HepG2 (cell line): ENCODE data around the gene MAGEA9B. TPM values are rescaled to one million over a fixed set of nuclear protein-coding genes. Genes with fewer than 3 reads are reported as not detected.

Experiments
- BCL3 ChIP-seq: sonication (generic); formaldehyde crosslinking; IDR thresholded peaks from 2 replicates; pipeline ENCODE4 v1.5.1; 2020; ENCODE audit warnings: mild to moderate bottlenecking, missing genetic modification reagents, moderate library complexity
- CREB1 ChIP-seq, 2 experiments: fragments of 450-650 bp in 1 of 2; IDR thresholded peaks; 2 replicates each; pipeline ENCODE4 v1.6.1; 2016 to 2017; ENCODE audit warnings: control low read depth in 1 of 2, mild to moderate bottlenecking in 1 of 2, missing compliant biosample characterization in 1 of 2, missing genetic modification characterization in 1 of 2
- FOXK2 ChIP-seq: fragments of 450-650 bp; IDR thresholded peaks from 2 replicates; pipeline ENCODE4 v1.6.1; 2016
- GABPA ChIP-seq, 2 experiments: IDR thresholded peaks; 2 replicates each; pipeline ENCODE4 v1.6.1; 2011 to 2016; ENCODE audit warnings: low read depth in 2 of 2, low read length in 1 of 2, missing biosample characterization in 1 of 2, missing genetic modification characterization in 1 of 2
- GTF2F1 ChIP-seq: fragments of 150-350 bp; IDR thresholded peaks from 2 replicates; pipeline ENCODE4 v1.6.1; 2014; ENCODE audit warnings: low read length
- HDAC2 ChIP-seq: sonication (generic); formaldehyde crosslinking; IDR thresholded peaks from 2 replicates; pipeline ENCODE4 v1.4.0; 2020; ENCODE audit warnings: missing genetic modification reagents
- IKZF1 ChIP-seq: fragments of 450-650 bp; IDR thresholded peaks from 2 replicates; pipeline ENCODE4 v1.7.1; 2016
- IRX3 ChIP-seq: sonication (generic); formaldehyde crosslinking; IDR thresholded peaks from 2 replicates; pipeline ENCODE4 v1.8.1; 2023; ENCODE audit warnings: mild to moderate bottlenecking, low read depth, missing genetic modification reagents, borderline replicate concordance
- KMT2B ChIP-seq: IDR thresholded peaks from 2 replicates; pipeline ENCODE4 v1.6.1; 2016; ENCODE audit warnings: missing genetic modification reagents, missing compliant biosample characterization
- MAFG ChIP-seq: sonication (generic); formaldehyde crosslinking; IDR thresholded peaks from 2 replicates; pipeline ENCODE4 v1.5.1; 2020; ENCODE audit warnings: mild to moderate bottlenecking, missing genetic modification reagents
- MBD4 ChIP-seq: IDR thresholded peaks from 2 replicates; pipeline ENCODE4 v1.6.1; 2012; ENCODE audit warnings: low read length, inconsistent platforms, borderline replicate concordance
- MEIS2 ChIP-seq: sonication (generic); formaldehyde crosslinking; IDR thresholded peaks from 2 replicates; pipeline ENCODE4 v1.9.0; 2021; ENCODE audit warnings: mild to moderate bottlenecking, missing genetic modification reagents
- NFYC ChIP-seq: IDR thresholded peaks from 2 replicates; pipeline ENCODE4 v1.6.1; 2016; ENCODE audit warnings: missing genetic modification reagents, missing compliant biosample characterization
- PHF20 ChIP-seq: sonication (generic); formaldehyde crosslinking; IDR thresholded peaks from 2 replicates; pipeline ENCODE4 v1.5.0; 2020; ENCODE audit warnings: mild to moderate bottlenecking, missing genetic modification reagents
- STAT5B ChIP-seq: sonication (generic); formaldehyde crosslinking; IDR thresholded peaks from 2 replicates; pipeline ENCODE4 v1.4.0; 2020; ENCODE audit warnings: missing genetic modification reagents
- TFDP1 ChIP-seq: IDR thresholded peaks from 2 replicates; pipeline ENCODE4 v1.6.1; 2016; ENCODE audit warnings: missing compliant biosample characterization, missing genetic modification reagents, borderline replicate concordance
- TGIF2 ChIP-seq: IDR thresholded peaks from 2 replicates; pipeline ENCODE4 v1.6.1; 2016; ENCODE audit warnings: control low read depth, missing compliant biosample characterization
- ZBTB44 ChIP-seq: sonication (generic); formaldehyde crosslinking; IDR thresholded peaks from 2 replicates; pipeline ENCODE4 v1.4.0; 2020; ENCODE audit warnings: missing genetic modification reagents
- ZNF550 ChIP-seq: sonication (generic); formaldehyde crosslinking; IDR thresholded peaks from 2 replicates; pipeline ENCODE4 v1.4.0; 2020; ENCODE audit warnings: mild to moderate bottlenecking, missing genetic modification reagents, borderline replicate concordance
- ZNF605 ChIP-seq: sonication (generic); formaldehyde crosslinking; IDR thresholded peaks from 2 replicates; pipeline ENCODE4 v1.8.0; 2022; ENCODE audit warnings: mild to moderate bottlenecking, missing genetic modification reagents
- ZNF687 ChIP-seq: sonication (generic); formaldehyde crosslinking; IDR thresholded peaks from 2 replicates; pipeline ENCODE4 v1.5.1; 2020; ENCODE audit warnings: mild to moderate bottlenecking, missing genetic modification reagents, moderate library complexity
- ZSCAN21 ChIP-seq: sonication (generic); formaldehyde crosslinking; IDR thresholded peaks from 2 replicates; pipeline ENCODE4 v1.8.0; 2022; ENCODE audit warnings: mild to moderate bottlenecking, missing genetic modification reagents, moderate library complexity, borderline replicate concordance
- polyA plus RNA-seq, 8 experiments: library from polyadenylated mRNA; depleted of rRNA in 3 of 8; stranded (reverse) in 7 of 8; unstranded in 1 of 8; fragments of >200 nt; fragmentation: Illumina TruSeq in 4 of 8; extraction: Trizol in 4 of 8; gene quantifications; 2 replicates each; pipeline versions ENCODE4 v1.2.1 to v1.2.3, GENCODE V29; 2011 to 2016; ENCODE audit warnings: low read depth in 4 of 8, missing spikeins in 1 of 8, mixed read lengths in 1 of 8; ENCODE audit not compliant: insufficient read depth in 1 of 8
- total RNA-seq, 5 experiments: library from RNA; depleted of rRNA; stranded (reverse); fragments of >200 nt; fragmentation: Illumina TruSeq; extraction: Trizol; gene quantifications; 2 replicates each; pipeline ENCODE4 v1.2.3, GENCODE V29; 2016; ENCODE audit warnings: low read depth in 1 of 5

Gene MAGEA9B
- total and polyA plus RNA-seq, 2 of the 13 experiments (the other 11 are each of a cell fraction or from before 2014, with no cell fraction given) = 0.07 to 0.11 TPM

GRCh38 chrX:149540621-149541520, 46.4 kb downstream of the MAGEA9B start, which contains the start of gene EOLA1 (continued):
- TF ChIP-seq TFDP1 (CRISPR knock-in tag) (peak; percentile 69; the same call in 1 of the 2 replicates), STAT5B (CRISPR knock-in tag) (no peak), NFYC (CRISPR knock-in tag) (peak; percentile 7; the same call in 1 of the 2 replicates), ZNF550 (CRISPR knock-in tag) (no peak), CREB1 (IDR thresholded peaks at IDR 0.05) (peak; percentile 84), CREB1 (CRISPR knock-in tag; IDR thresholded peaks at IDR 0.05) (peak; percentile 91), MEIS2 (0 out of 2 replicates have a peak, but pooled peaks have one; percentile 50), ZSCAN21 (CRISPR knock-in tag) (peak; percentile 32; the same call in 1 of the 2 replicates), GTF2F1 (no peak), FOXK2 (no peak), IKZF1 (no peak), MBD4 (no peak), MAFG (CRISPR knock-in tag) (no peak), HDAC2 (CRISPR knock-in tag) (peak; percentile 75), GABPA (IDR thresholded peaks at IDR 0.05; ENCODE audit: low read depth, low read length) (no peak), GABPA (CRISPR knock-in tag; IDR thresholded peaks at IDR 0.05; ENCODE audit: low read depth) (peak; percentile 70), KMT2B (CRISPR knock-in tag) (peak; percentile 39; the same call in 1 of the 2 replicates), BCL3 (CRISPR knock-in tag) (no peak), TGIF2 (CRISPR knock-in tag) (peak; percentile 68; the same call in 1 of the 2 replicates), ZNF687 (CRISPR knock-in tag) (peak; percentile 88), PHF20 (peak; percentile 72), IRX3 (no peak), ZNF605 (CRISPR knock-in tag) (peak; percentile 75; the same call in 1 of the 2 replicates), ZBTB44 (CRISPR knock-in tag) (no peak)
